ENCODE data around the gene GBP1. TPM values are rescaled to one million over a fixed set of nuclear protein-coding genes. Genes with fewer than 3 reads are reported as not detected.

The GBP1 gene
- total RNA-seq, 1 experiment from 2014 or later, result 0.15 TPM

- POLR2A ChIA-PET, result no interaction called here
- H3K4me3 ChIP-seq (replicated peaks in 1 of 2; ENCODE audit: low read depth in 1 of 2, low read length in 2 of 2), result no peak overlapping the region
- H2AFZ ChIP-seq (ENCODE audit: low read depth, low read length, poor library complexity, severe bottlenecking), result no peak overlapping the region
- RAD21 ChIA-PET (ENCODE audit: low non-redundant PET in 1 of 2, low total read pairs in 2 of 2, uncharacterized antibody in 2 of 2, unreplicated experiment in 2 of 2), result no interaction called here
- TF ChIP-seq EZH2 (IDR thresholded peaks at IDR 0.05) (no peak), TCF7L2 (IDR thresholded peaks at IDR 0.05; ENCODE audit: borderline replicate concordance, extremely low read depth, insufficient read depth, insufficient read length) (no peak), EZH2phosphoT487 (IDR thresholded peaks at IDR 0.05; ENCODE audit: borderline replicate concordance) (no peak), ZBTB33 (IDR thresholded peaks at IDR 0.05; ENCODE audit: extremely low read depth, insufficient replicate concordance, low read length) (no peak), CTCF (IDR thresholded peaks at IDR 0.05 in 2 of 3, conservative IDR thresholded peaks at IDR 0.05 in 1 of 3; ENCODE audit: borderline replicate concordance in 1 of 3, insufficient read depth in 1 of 3, low read depth in 2 of 3, low read length in 2 of 3) (no peak), REST (IDR thresholded peaks at IDR 0.05; ENCODE audit: low read depth) (no peak), CBX3 (IDR thresholded peaks at IDR 0.05; ENCODE audit: low read depth) (no peak), ZFX (IDR thresholded peaks at IDR 0.05) (no peak), ELF1 (IDR thresholded peaks at IDR 0.05; ENCODE audit: borderline replicate concordance, low read depth) (no peak), ZNF274 (IDR thresholded peaks at IDR 0.05; ENCODE audit: low read depth, low read length) (no peak), POLR2A (IDR thresholded peaks at IDR 0.05; ENCODE audit: borderline replicate concordance, extremely low read depth, insufficient read depth, insufficient read length) (no peak), CEBPB (IDR thresholded peaks at IDR 0.05; ENCODE audit: low read depth) (no peak), YY1 (IDR thresholded peaks at IDR 0.05; ENCODE audit: extremely low read depth, insufficient replicate concordance, low read depth, low read length) (no peak), EGR1 (IDR thresholded peaks at IDR 0.05; ENCODE audit: low read depth) (no peak), SIN3A (IDR thresholded peaks at IDR 0.05; ENCODE audit: low read depth) (no peak), RAD21 (IDR thresholded peaks at IDR 0.05; ENCODE audit: low read depth) (no peak), FOSL1 (IDR thresholded peaks at IDR 0.05; ENCODE audit: low read depth) (no peak), SP1 (IDR thresholded peaks at IDR 0.05; ENCODE audit: low read depth) (no peak)
- H3K36me3 ChIP-seq (ENCODE audit: control insufficient read depth in 1 of 2, insufficient read depth in 2 of 2, low read length in 2 of 2), result no peaks in the 10 kb centered on the region
- CTCF ChIA-PET, result no interaction called here
- no peak overlapping the region for H3K4me2 ChIP-seq (ENCODE audit: low read length)
- H3K27ac ChIP-seq (ENCODE audit: low read depth, low read length), result no peak overlapping the region
- DNase-seq (ENCODE audit: low read depth, low spot score), result no peak
- BruUV-seq (replicated peaks), result no TSS peak
- H3K9me2 ChIP-seq (ENCODE audit: insufficient read depth), result no peaks in the 10 kb centered on the region
- H3K9me3 ChIP-seq (ENCODE audit: control insufficient read depth in 1 of 2, insufficient read depth in 1 of 2, low read depth in 1 of 2, low read length in 2 of 2), result no peaks in the 10 kb centered on the region
- no peaks in the 10 kb centered on the region for H3K4me1 ChIP-seq (ENCODE audit: control insufficient read depth in 1 of 2, insufficient read depth in 2 of 2, low read length in 2 of 2)
- H3K79me2 ChIP-seq (ENCODE audit: insufficient read depth, low read length), result no peaks in the 10 kb centered on the region
- H3K27me3 ChIP-seq (ENCODE audit: insufficient read depth, low read length), result no peaks in the 10 kb centered on the region
- intact Hi-C loops (cut with micrococcal nuclease), result no loop called here
- no peaks in the 10 kb centered on the region for H4K20me1 ChIP-seq (ENCODE audit: insufficient read depth)
- ATAC-seq, result no peak
- no peak overlapping the region for H3K9ac ChIP-seq (ENCODE audit: low read length)
Measured at GRCh38 chr1:89089962-89090361, 25.0 kb upstream of the GBP1 start.

Data from HCT116 (cell line).